Activated naive CD4-positive, alpha-beta T cell (primary cell): ENCODE results near the gene SLC39A11.
"Not testable (repeated sequence)": the region's sequence is repeated elsewhere in the genome, so short reads cannot be mapped to it uniquely, and the experiment has no call there.

Experiments used
- DNase-seq, 4 experiments: peaks; one replicate each; lab custom pipeline; 2025; lab: John Stamatoyannopoulos, UW

Gene SLC39A11

DNA sequence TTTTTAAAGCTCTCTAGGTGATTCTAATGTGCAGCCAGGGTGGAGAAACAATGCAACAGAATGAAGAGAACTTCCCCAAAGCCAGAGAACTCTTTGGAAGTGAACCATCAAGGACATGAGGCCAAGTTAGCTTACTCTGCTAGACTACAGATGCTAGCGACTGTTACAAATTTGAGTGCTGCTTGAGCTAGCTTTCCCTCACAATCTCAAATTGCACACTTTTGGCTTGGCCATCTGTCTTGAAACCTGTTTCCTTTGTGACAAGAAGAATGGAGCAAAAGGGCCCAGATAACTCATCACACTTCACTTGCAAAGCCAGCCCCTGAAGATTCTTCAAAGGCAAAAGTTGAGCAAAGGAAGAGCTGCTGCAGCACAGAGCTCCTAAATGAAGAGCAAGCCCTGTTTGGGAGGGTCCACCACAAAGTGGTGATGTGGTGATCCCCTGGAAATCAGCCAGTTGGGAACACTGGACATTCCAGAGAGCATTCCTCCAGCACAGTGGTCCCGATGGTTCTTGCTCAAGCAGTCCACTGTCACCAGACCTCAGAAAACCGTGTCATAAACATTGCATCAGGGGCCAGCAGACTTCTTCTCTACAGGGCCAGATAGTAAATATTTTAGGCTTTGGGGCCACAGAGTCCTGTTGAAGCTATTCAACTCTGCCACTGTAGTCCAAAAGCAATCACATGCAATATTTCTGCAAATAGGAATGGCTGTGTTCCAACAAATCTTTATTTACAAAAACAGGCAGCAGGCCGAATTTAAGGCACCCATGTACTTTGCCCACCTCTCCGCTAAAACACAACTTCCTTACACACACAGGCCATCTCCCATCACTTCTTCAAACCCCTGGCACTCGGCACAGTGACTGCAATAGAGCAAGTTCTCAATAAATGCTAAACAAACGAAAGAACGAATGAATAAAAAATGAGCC is 21.2 kb downstream of the SLC39A11 start:
- no peak for DNase-seq

DNA sequence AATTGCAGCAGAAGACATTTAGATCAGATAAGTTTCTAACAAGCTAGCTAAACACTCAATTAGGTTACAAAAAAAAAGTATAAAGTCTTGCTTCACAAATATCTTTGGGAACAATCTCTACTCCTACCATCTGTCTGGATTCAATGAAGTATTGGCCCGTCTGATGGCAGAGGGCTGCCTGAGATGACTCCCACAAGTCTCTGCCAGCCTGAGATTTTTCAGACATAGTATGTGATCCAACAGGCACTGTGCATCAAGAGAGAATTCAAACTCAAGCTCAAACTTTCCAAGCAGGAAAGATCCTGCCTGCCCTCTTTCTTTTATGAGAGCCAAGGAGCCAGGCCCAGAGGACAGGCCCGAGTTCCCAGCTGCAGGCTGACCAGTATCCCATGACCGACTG is 22.6 kb downstream of the SLC39A11 start:
- DNase-seq, result no peak

DNA sequence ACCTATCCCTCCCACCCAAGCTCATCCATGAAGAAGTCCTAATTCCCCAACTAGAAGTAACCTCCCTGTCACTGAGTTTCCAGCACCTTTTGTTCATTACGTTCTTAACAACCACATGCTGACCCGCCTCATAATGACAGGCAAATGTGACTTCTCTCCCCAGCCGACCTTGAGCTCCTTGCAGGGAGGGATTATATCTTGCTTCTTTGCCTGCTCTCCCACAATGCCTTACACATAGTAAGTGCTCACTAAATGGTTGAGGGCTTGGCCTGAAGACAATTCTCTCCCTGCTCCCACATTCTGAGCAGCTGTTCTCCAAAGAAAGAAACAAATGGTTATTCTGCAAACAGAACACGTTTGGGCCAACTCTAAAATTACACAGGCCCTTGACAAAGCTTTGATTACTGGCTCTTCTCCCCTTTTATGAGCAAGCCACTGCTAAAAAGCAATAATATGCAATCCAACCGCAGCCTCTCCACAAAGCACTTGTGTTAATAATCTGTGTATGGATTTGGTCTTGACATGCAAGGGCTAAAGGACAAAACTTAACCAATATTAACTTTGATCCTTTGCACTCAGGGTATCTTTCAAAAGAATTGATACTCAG is 23.2 kb downstream of the SLC39A11 start:
- DNase-seq, result no peak

DNA sequence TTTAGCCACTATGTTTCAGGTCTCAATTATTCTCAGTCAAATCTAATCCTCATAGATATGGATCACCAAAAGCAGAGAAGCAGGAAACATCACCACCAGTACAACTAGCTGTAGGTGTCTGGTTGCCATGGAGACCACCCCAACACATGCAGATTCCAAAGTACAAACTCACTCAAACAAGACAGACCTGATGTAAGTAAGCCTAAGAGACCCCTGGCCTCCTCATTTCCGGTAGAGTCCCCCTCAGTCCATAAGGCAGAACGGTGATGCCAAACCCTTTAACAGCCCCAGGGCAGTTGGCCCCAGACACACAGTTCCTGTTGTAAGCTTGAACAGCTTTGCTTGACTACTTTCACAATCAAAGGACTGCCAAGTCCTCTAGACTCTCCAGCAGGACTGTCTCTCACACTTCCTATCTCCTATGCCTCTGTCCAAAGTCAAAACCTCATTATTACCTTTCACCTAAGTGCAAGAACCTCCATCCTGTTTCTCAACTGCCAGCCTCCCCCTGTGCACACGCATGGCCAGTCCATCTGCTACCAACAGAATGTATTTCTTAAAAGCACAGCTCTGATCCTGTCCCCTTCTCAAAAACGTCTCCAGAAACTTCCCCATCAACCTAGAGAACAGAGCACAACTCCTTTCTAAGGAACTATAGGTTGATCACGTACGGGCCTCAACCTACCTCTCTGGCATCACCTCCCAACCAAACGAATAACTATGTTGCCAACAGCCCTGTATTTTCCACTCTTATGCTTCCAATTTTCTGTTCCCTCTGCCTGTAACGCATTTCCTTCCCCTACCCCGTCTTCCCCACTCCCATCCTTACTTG is 23.9 kb downstream of the SLC39A11 start:
- DNase-seq, result no peak

DNA sequence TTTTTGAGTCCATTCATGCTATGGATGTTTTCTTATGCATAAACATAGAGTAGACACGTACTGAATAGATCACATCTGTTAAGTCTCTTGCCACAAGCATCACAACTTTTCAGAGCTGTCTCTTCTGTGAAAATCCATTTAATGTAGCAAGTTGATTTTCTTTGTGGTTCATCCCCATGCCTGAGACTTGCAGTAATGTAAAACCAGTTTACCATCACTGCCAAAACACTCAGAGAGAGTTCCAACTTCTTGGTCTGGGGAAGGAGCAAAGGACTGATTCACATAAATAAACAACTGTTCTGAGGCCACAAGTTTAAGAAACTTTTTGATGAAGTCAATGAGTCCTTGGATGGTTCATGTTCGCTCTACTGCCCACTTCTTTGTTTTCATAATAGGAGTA is 24.8 kb downstream of the SLC39A11 start:
- not testable (repeated sequence) for DNase-seq

DNA sequence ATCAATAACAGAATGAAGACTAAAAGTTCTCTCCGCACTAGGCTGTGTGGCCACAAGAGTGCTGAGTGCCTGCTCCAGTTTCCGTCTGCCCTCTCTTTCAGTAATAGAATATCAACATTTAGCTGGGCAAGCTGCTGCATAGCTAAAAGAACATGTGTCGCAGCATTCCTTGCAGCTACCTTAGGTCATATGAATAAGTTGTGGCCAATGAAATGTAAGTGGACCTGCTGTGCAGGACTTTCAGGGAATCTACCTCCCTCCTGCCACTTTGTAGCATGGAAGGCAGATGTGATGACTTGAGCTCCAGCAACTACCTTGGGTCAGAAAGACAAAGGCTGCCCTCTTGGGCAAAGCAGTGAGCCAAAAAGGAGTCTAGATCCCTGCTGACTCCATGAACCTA is 25.4 kb downstream of the SLC39A11 start:
- DNase-seq, result no peak

DNA sequence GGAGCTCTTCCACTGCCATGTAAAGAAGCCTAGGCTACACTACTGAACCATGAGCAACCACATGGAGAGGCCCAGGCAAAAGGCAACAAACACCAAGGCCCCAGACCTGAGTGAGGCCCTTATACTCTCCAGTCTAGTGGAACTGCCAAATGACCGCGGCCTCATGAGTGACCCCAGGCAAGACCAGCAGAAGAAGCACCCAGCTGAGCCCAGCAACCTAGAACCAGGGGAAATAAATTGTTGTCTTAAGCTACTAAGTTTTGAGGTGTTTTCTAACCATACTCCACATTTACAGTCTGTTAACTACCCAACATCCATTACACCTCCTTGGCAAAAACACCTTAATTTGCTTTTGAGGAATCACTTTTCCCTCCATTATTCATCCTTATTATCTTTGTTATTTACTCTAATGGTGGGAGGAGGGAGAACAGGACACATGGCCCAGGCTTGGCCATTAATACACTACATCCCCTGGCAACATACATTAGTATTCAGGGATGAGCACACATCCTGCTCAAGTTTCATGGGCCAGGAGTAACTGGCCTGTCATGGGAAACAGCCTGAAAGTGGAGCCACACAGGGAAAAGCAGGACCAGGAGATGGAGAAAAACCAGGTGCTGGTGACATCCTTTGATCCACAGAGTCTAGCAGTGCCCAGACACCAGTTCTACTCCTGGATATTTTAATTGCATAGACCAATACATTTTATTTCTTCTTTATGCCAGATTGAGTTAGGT is 26.2 kb downstream of the SLC39A11 start:
- DNase-seq, result no peak

GRCh38 chr17:73065376-73065775 is 27.1 kb downstream of the SLC39A11 start:
- DNase-seq, result no peak

DNA sequence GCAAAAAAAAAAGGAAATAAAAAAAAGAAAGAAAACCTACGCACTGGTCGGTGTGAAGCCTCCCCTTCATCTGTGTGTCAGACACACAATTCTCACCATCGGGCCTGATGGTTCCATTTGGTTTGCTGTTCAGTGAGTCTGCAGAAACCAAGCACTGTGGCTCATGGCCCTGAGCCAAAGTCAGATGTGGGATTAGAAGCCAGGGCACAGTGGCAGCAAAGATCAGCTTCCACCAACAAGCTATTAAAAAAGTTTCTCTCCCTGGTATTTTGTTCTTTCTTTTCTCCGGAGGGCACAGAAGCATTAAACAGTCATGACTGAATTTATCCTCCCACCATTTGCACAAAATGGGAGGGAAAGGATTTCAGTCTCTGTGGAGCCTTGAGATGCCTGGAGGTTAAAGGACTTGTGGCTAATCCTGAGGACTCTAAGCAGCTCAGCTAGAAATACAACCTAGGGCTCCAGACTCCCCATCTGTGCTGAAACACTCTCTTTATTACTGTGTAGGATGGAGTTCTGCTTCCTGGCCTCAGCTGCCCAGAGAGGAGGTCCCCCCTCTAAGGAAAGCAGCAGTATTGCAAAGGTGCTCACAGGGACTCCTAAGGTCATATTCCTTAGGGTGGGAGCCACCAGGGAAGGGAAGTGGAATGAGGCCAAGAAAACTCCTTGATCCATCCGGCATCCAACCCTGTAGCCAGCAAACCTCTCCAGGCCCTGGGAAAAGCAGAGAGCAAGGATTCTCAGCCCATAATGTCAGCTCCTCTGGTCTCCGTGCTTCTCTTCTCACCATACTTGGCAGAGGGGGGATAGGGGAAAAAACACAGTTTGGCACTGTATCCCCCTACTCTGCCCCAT is 28.2 kb downstream of the SLC39A11 start:
- no peak for DNase-seq

DNA sequence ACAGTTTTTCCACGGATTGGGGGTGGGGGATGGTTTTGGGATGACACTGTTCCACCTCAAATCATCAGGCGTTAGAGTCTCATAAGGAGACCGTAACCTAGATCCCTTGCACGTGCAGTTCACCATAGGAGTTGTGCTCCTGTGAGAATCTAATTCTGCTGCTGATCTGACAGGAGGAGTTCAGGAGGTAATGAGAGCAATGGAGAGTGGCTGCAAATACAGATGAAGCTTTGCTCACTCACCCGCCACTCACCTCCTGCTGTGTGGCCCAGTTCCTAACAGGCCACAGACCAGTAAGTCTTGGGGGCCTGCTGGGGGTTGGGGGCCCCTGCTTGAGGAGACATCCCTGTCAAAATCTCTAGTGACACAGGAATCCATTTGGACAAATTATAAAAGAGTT is 29.8 kb downstream of the SLC39A11 start:
- DNase-seq, result no peak

- no peak for DNase-seq
These were observed 31.3 kb downstream of the SLC39A11 start for GRCh38 chr17:73061161-73061560.

DNA sequence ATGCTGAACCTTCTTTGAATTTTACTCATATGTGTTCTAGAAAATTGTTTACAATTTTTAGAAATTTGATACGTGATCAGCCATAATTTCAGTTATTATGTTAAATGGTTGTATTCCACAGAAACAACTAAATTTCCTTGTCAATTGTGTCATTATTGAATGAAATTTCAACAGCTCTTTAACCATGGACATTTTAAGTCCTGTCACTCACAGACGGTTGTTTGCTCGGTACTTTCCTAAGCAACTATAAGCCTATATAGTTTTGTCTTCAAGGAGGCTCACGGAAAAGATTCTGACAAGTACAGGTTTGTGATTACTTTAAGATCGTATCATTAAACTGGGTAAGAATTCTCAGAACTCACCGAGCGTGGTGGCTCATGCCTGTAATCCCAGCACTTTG is 31.8 kb downstream of the SLC39A11 start:
- no peak for DNase-seq

GRCh38 chr17:73059713-73060112 is 32.8 kb downstream of the SLC39A11 start:
- not testable (repeated sequence) for DNase-seq

DNA sequence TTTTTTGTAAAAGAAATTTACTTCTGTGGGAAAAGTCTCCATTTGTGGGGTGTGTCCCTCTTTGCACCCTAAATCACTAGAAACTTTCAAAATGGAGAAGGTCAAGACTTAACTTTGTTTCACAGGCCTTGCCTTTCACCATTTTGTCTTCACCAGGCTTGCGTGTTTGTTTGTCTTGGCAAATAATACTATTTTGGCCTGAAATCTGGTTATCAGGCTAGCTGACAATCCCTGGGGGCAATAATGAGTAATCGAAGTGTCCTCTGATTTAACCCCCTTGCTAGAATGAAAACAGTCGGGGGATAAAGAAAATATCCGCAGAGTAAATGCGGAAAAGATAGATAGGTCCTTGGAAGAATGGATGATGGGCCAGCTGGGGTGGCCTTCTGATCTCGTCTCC is 34.5 kb downstream of the SLC39A11 start:
- no peak for DNase-seq

DNA sequence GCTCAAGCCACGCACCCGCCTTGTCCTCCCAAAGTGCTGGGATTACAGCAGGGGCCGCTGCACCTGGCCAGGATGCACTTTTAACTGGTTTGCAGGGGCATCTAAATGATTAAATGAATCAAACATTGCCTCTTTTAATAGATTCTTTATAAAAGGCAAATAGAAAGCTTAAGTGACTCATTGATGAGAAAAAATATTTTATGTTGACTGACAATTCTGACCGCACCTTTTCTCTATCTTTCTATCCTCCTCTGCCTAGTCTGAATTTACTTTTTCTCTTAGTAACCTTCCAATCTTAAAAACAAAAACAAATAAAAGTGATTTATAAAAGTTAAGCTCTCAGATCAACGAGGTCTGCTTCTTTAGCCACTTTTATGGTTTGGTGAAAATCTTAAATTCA is 35.3 kb downstream of the SLC39A11 start:
- no peak for DNase-seq

- DNase-seq, result no peak
These were observed 39.6 kb downstream of the SLC39A11 start for GRCh38 chr17:73052923-73053322.

GRCh38 chr17:73050797-73051196 is 41.7 kb downstream of the SLC39A11 start:
- DNase-seq, result no peak

DNA sequence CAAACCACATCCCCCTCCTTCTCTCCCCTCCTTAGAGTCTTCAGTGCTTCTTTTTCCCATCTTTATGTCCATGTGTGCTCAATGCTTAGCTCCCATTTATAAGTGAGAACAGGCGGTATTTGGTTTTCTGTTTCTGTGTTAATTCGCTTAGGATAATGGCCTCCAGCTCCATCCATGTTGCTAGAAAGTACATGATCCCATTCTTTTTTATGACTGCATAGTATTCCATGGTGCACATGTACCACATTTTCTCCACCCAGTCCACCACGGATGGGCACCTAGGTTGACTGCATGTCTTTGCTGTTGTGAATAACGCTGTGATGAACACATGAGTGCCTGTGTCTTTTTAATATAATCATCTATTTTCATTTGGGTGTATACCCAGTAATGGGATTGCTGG is 44.3 kb downstream of the SLC39A11 start:
- no peak for DNase-seq

- DNase-seq, result no peak
These were observed 46.8 kb downstream of the SLC39A11 start for GRCh38 chr17:73045724-73046123.

DNA sequence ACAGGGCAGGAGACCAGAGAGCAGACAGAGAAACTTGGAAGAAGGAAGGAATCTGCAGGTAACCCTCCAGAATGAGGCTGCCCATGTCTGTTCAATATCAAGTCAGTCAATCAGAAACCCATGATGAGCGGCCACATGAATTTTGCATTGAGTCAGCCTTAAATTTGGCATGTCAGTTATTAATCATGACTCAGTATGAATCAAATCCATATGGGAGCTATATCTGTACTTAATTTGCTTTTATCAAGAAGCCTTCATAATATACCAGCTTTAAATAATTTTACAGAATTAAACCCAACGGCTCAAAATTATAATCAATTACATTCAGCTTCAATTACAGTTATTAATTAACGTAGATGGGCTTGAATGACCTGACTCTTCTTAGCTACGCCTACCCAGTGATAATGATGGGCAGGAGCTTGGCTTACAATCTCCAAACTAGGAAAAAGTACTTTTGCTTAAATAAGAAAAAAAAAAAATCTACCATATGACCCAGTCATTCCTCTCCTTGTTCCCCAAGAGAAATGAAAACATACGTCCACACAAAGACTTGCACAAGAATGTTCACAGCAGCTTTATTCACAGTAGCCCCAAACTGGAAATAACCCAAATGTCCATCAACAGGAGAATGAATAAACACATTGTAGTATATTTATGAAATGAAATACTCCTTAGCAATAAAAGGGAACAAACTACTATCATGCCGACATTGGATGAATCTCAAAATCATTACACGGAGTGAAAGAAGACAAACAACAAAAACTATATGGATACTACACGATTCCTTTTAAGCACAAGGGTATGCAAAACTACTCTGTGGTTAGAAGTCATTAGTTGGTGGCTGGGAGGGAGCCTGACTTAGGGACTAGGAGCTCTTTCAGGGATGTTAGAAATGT is 48.6 kb downstream of the SLC39A11 start:
- no peak for DNase-seq
